Activated naive CD4-positive, alpha-beta T cell treated with anti-CD3 and anti-CD28 coated beads, Interleukin-2, amount 10 ng/mL, durations not matched to agents 7 days and 5 days (primary cell): ENCODE results near the gene TAOK3.
"Not testable (repeated sequence)": the region's sequence is repeated elsewhere in the genome, so short reads cannot be mapped to it uniquely, and the experiment has no call there.

Source experiments
- CTCF ChIA-PET: fragments of 350-600 bp; sonication (Branson Sonifier 250); formaldehyde crosslinking; loops from one replicate; lab custom pipeline; 2021; ENCODE audit warnings: antibody characterized with exemption; lab: Charles Lee
- DNase-seq: peaks from one replicate; pipeline ENCODE4 v3.0.0-alpha.2; 2020
- H3K27ac Mint-ChIP-seq: one replicate; pipeline ENCODE4 v1.8.0; 2021; ENCODE audit warnings: mild to moderate bottlenecking, moderate library complexity, mixed read lengths
- H3K27me3 Mint-ChIP-seq: one replicate; pipeline ENCODE4 v1.8.0; 2021; ENCODE audit warnings: mild to moderate bottlenecking, mixed read lengths
- H3K36me3 Mint-ChIP-seq: one replicate; pipeline ENCODE4 v1.8.0; 2021; ENCODE audit warnings: mixed read lengths
- H3K4me1 Mint-ChIP-seq: one replicate; pipeline ENCODE4 v1.8.0; 2021; ENCODE audit warnings: mixed read lengths
- H3K4me3 Mint-ChIP-seq: one replicate; pipeline ENCODE4 v1.8.0; 2021; ENCODE audit warnings: mild to moderate bottlenecking, moderate library complexity, mixed read lengths
- H3K9me3 Mint-ChIP-seq: one replicate; pipeline ENCODE4 v1.8.0; 2021; ENCODE audit warnings: mixed read lengths

Gene TAOK3

GRCh38 chr12:118359541-118359915, 13.2 kb downstream of the TAOK3 start:
- Mint-ChIP-seq H3K4me3 (peak overlapping the region; percentile 90), H3K9me3 (peaks cover 3% of the 10 kb centered on the region), H3K27ac (peak overlapping the region; percentile 91), H3K27me3 (no peaks in the 10 kb centered on the region), H3K36me3 (peaks cover 10% of the 10 kb centered on the region), H3K4me1 (peaks cover 36% of the 10 kb centered on the region)
- peak; percentile 50 for DNase-seq
- CTCF ChIA-PET, result interaction anchor here (0.5 to 3.5 kb wide), 5 partner anchors 10 to 176 kb away, joined by 3 to 43 read pairs (median 8); partner anchors contain the start of genes SUDS3 and TAOK3

GRCh38 chr12:118358612-118359540, 13.8 kb downstream of the TAOK3 start:
- CTCF ChIA-PET, result interaction anchor here (0.5 to 3.5 kb wide), 7 partner anchors 10 to 223 kb away, joined by 3 to 43 read pairs (median 6); partner anchors contain the start of genes PEBP1, SUDS3 and TAOK3
- Mint-ChIP-seq H3K4me1 (peaks cover 36% of the 10 kb centered on the region), H3K9me3 (peaks cover 3% of the 10 kb centered on the region)

DNA sequence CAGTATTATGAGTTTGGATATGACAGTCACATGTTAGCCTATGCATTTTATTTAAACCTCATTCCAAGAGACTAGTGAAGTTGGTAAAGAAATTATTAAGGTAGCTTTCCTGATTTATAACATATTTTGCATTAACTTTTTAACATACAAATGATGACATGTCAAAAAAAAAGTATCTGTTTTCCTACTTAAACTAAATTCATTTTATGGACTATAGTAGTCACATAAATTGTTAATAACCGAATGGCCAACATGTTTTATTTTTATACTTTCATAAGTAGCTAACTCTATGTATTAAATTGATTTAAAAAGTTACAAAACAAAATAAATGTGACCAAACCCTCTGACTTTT, 14.7 kb downstream of the TAOK3 start:
- H3K4me1 Mint-ChIP-seq, result peaks cover 42% of the 10 kb centered on the region
- DNase-seq, result no peak
- CTCF ChIA-PET, result interaction anchor here (1.0 to 3.5 kb wide), 6 partner anchors 11 to 222 kb away, joined by 3 to 43 read pairs (median 7); partner anchors contain the start of genes PEBP1, SUDS3 and TAOK3
- peak overlapping the region; percentile 90 for H3K4me3 Mint-ChIP-seq
- H3K9me3 Mint-ChIP-seq, result peaks cover 3% of the 10 kb centered on the region
- peaks cover 21% of the 10 kb centered on the region for H3K36me3 Mint-ChIP-seq
- no peaks in the 10 kb centered on the region for H3K27me3 Mint-ChIP-seq
- H3K27ac Mint-ChIP-seq, result peak overlapping the region; percentile 92

More at GRCh38 chr12:118358612-118359540, 13.8 kb downstream of the TAOK3 start:
- Mint-ChIP-seq H3K36me3 (peaks cover 15% of the 10 kb centered on the region), H3K27me3 (no peaks in the 10 kb centered on the region), H3K4me3 (peak overlapping the region; percentile 90), H3K27ac (peak overlapping the region; percentile 91)
- DNase-seq, result no peak

DNA sequence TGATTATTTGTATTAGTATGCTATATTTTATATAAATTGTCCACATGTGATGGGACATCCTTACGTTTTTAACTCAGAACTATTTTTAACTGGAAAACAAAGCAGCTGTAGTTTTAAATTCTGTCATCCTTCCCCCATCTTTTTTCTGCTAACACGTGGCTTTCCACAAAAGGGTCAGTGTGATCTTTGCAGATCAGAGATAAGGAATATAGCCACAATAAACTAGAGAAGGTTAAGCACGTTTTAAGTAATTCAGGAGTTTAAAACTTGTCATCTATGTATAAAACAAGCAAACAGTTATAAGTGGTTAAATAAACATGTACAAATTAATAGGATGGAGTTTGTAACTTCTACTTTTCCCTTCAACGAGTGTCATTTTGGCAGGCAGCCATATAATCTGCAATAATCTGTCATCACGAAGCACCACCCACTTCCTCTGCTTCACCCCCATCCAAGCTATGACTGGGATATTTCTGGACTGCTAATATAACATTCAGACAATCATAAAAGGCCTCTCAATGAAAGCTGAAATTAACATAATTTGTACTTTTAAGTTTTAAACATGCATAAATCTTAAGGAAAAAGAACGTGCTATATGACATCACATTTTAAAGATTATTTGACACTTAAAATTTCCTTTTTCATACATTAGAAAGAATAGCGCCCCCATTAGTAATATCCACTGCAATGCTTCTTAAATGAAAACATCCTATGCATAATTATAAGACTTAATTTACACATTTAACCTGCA, 15.3 kb downstream of the TAOK3 start:
- Mint-ChIP-seq H3K4me1 (peaks cover 42% of the 10 kb centered on the region), H3K9me3 (peaks cover 3% of the 10 kb centered on the region), H3K4me3 (peak overlapping the region; percentile 90), H3K36me3 (peaks cover 23% of the 10 kb centered on the region), H3K27ac (peak overlapping the region; percentile 92), H3K27me3 (no peaks in the 10 kb centered on the region)
- peak; percentile 56 for DNase-seq
- CTCF ChIA-PET, result interaction anchor here (0.5 to 3.5 kb wide), 10 partner anchors 11 to 222 kb away, joined by 3 to 43 read pairs (median 4); partner anchors contain the start of genes PEBP1, SUDS3 and TAOK3

DNA sequence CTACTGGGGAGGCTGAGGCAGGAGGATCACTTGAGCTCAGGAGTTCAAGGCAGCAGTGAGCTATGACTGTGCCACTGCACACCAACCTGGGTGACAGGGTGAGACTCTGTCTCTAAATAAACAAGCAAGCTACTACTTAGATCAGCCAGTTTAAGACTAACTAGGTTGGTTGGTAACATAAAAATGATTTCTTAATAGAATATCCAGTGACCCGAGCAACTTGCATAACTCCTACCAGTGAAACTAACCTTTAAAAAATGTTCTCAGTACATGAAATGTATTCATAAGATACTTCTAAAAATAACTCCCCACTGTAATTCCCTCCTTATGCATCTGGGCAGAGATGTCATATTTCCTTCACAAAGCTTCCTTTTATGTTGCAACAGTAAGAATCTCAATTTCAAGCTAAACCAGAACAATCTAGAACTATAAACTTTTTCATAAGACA, 15.9 kb downstream of the TAOK3 start:
- Mint-ChIP-seq H3K27me3 (no peaks in the 10 kb centered on the region), H3K36me3 (peaks cover 23% of the 10 kb centered on the region), H3K4me1 (peaks cover 40% of the 10 kb centered on the region), H3K4me3 (peak overlapping the region; percentile 90), H3K9me3 (peaks cover 3% of the 10 kb centered on the region), H3K27ac (peak overlapping the region; percentile 92)
- no peak for DNase-seq
- CTCF ChIA-PET, result interaction anchor here (0.5 to 3.5 kb wide), 7 partner anchors 10 to 176 kb away, joined by 3 to 43 read pairs (median 3); partner anchors contain the start of gene SUDS3

DNA sequence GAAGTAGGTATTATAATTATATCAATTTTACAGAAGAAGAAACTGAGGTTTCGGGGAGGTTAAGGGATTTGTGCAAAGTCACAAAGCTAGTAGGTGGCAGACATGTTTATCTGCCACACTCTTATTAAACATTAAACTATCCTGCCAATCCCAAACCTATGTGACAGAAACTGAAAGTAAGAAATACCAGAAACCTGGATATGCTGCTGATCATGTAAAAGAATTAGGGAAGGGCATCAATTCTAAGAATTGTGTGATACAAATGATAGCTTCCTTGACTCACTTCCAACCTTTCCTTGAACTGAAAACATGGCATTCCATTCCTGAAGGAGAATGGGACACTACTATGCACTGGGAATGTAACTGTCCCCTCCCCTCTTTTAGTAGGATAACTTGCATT, 16.9 kb downstream of the TAOK3 start:
- H3K4me1 Mint-ChIP-seq, result peaks cover 40% of the 10 kb centered on the region
- no peak overlapping the region for H3K4me3 Mint-ChIP-seq
- H3K27me3 Mint-ChIP-seq, result no peaks in the 10 kb centered on the region
- H3K36me3 Mint-ChIP-seq, result peaks cover 23% of the 10 kb centered on the region
- DNase-seq, result no peak
- H3K9me3 Mint-ChIP-seq, result peaks cover 3% of the 10 kb centered on the region
- no peak overlapping the region for H3K27ac Mint-ChIP-seq
- CTCF ChIA-PET, result interaction anchor here (0.6 to 1.5 kb wide), 2 partner anchors 88 to 300 kb away, joined by 3 read pairs; no protein-coding TSS in a partner anchor

DNA sequence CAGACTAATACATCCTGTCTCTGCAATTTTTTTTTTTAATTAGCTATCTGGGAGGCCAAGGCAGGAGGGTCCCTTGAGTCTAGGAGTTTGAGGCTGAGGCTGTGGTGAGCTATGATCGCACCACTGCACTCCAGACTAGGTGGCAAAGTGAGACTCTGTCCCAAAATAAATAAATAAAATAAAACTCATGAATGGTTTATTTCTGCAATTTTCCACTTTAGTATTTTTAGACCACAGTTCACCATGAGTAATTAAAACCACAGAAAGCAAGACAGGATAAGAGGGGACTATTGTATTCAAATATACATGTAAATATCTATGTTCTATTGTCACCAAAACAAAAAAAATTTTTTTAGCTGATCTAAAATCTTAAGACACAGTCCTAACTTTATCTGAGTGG, 17.8 kb downstream of the TAOK3 start:
- CTCF ChIA-PET, result interaction anchor here (1.5 kb wide), 1 partner anchor 87 kb away, joined by 3 read pairs; no protein-coding TSS in a partner anchor
- peaks cover 3% of the 10 kb centered on the region for H3K9me3 Mint-ChIP-seq
- no peaks in the 10 kb centered on the region for H3K27me3 Mint-ChIP-seq
- no peak overlapping the region for H3K27ac Mint-ChIP-seq
- no peak overlapping the region for H3K4me3 Mint-ChIP-seq
- DNase-seq, result no peak
- peaks cover 38% of the 10 kb centered on the region for H3K4me1 Mint-ChIP-seq
- peaks cover 23% of the 10 kb centered on the region for H3K36me3 Mint-ChIP-seq

DNA sequence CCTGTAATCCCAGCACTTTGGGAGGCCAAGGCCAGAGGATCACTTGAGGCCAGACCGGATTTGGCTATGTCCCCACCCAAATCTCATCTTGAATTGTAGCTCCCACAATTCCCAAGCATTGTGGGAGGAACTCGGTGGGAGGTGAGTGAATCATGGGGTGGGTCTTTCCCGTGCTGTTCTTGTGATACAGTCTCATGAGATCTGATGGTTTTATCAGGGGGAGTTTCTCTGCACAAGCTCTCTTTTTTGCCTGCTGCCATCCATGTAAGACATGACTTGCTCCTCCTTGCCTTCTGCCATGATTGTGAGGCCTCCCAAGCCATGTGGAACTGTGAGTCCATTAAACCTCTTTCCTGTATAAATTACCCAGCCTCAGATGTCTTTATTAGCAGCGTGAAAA, 18.2 kb downstream of the TAOK3 start:
- H3K27ac Mint-ChIP-seq, DNase-seq, H3K4me3 Mint-ChIP-seq, H3K27me3 Mint-ChIP-seq, H3K9me3 Mint-ChIP-seq: not testable (repeated sequence)
- H3K36me3 Mint-ChIP-seq, result peaks cover 21% of the 10 kb centered on the region
- H3K4me1 Mint-ChIP-seq, result peaks cover 34% of the 10 kb centered on the region
- CTCF ChIA-PET, result interaction anchor here (1.3 kb wide), 1 partner anchor 19 kb away, joined by 3 read pairs; no protein-coding TSS in a partner anchor

- Mint-ChIP-seq H3K9me3 (peaks cover 3% of the 10 kb centered on the region), H3K27me3 (no peaks in the 10 kb centered on the region), H3K27ac (no peak overlapping the region), H3K4me3 (no peak overlapping the region), H3K4me1 (peaks cover 32% of the 10 kb centered on the region), H3K36me3 (peaks cover 22% of the 10 kb centered on the region)
- CTCF ChIA-PET, result interaction anchor here (1.3 kb wide), 1 partner anchor 20 kb away, joined by 3 read pairs; no protein-coding TSS in a partner anchor
- no peak for DNase-seq
Observed at GRCh38 chr12:118353721-118354120, 19.0 kb downstream of the TAOK3 start.

GRCh38 chr12:118350908-118351559, 21.7 kb downstream of the TAOK3 start:
- H3K4me3 Mint-ChIP-seq, result no peak overlapping the region
- H3K36me3 Mint-ChIP-seq, result peaks cover 23% of the 10 kb centered on the region
- H3K4me1 Mint-ChIP-seq, result peaks cover 19% of the 10 kb centered on the region
- H3K27me3 Mint-ChIP-seq, result no peaks in the 10 kb centered on the region
- H3K27ac Mint-ChIP-seq, result no peak overlapping the region
- peaks cover 3% of the 10 kb centered on the region for H3K9me3 Mint-ChIP-seq
- CTCF ChIA-PET, result no interaction called here
- no peak for DNase-seq

DNA sequence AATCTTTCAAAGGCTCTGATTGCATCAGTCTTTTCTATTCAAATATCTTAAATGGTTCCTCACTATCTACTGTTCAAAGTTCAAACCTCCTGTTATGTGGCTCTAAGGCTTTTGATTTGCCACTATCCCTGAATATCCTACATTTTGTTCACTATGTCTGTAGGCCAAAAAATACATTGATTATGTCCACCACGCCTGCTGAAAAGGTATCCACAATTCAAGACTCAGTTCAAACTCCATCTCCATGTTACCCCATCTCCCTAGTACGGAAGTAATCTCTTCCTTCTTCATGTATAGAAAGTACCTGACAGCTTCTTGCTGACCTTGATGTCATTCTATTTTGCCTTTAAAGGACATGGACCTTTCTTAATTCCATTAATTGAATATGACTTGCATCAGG, 24.8 kb downstream of the TAOK3 start:
- H3K4me1 Mint-ChIP-seq, result peaks cover 6% of the 10 kb centered on the region
- CTCF ChIA-PET, result no interaction called here
- no peak overlapping the region for H3K27ac Mint-ChIP-seq
- DNase-seq, result no peak
- H3K27me3 Mint-ChIP-seq, result no peaks in the 10 kb centered on the region
- no peaks in the 10 kb centered on the region for H3K9me3 Mint-ChIP-seq
- no peak overlapping the region for H3K4me3 Mint-ChIP-seq
- peaks cover 5% of the 10 kb centered on the region for H3K36me3 Mint-ChIP-seq

GRCh38 chr12:118346895-118347294, 25.8 kb downstream of the TAOK3 start:
- DNase-seq, result no peak
- Mint-ChIP-seq H3K36me3 (peaks cover 4% of the 10 kb centered on the region), H3K4me3 (no peak overlapping the region), H3K27me3 (no peaks in the 10 kb centered on the region), H3K9me3 (no peaks in the 10 kb centered on the region), H3K27ac (no peak overlapping the region), H3K4me1 (peaks cover 6% of the 10 kb centered on the region)
- CTCF ChIA-PET, result interaction anchor here (1.3 kb wide), 1 partner anchor 10 kb away, joined by 4 read pairs; no protein-coding TSS in a partner anchor

GRCh38 chr12:118345355-118345754, 27.4 kb downstream of the TAOK3 start:
- no peak overlapping the region for H3K4me3 Mint-ChIP-seq
- H3K27ac Mint-ChIP-seq, result no peak overlapping the region
- H3K27me3 Mint-ChIP-seq, result no peaks in the 10 kb centered on the region
- CTCF ChIA-PET, result no interaction called here
- H3K9me3 Mint-ChIP-seq, result no peaks in the 10 kb centered on the region
- no peak for DNase-seq
- peaks cover 4% of the 10 kb centered on the region for H3K36me3 Mint-ChIP-seq
- H3K4me1 Mint-ChIP-seq, result peaks cover 6% of the 10 kb centered on the region
